Iris pigment epithelial cell (primary cell): ENCODE results near the gene DLG1.
A peak's percentile ranks its signal among the peaks of the same experiment; 100 is the strongest.

Source experiments
- DNase-seq: peaks from one replicate; pipeline ENCODE4 v3.0.0-alpha.2; 2011; ENCODE audit warnings: low read depth

DLG1 gene

GRCh38 chr3:197317250-197317963 is 19.0 kb upstream of the DLG1 start:
- DNase-seq = peak; percentile 99

GRCh38 chr3:197312431-197312830 is 14.0 kb upstream of the DLG1 start:
- DNase-seq = no peak

- DNase-seq = no peak
These were observed 13.2 kb upstream of the DLG1 start for GRCh38 chr3:197311591-197311990.

GRCh38 chr3:197309528-197310361 is 11.3 kb upstream of the DLG1 start:
- DNase-seq = peak; percentile 96

- DNase-seq = peak; percentile 91
These were observed 10.2 kb upstream of the DLG1 start for GRCh38 chr3:197308591-197308990.

- peak; percentile 93 for DNase-seq
These were observed 8.1 kb upstream of the DLG1 start for GRCh38 chr3:197306374-197307086.

GRCh38 chr3:197305854-197306253 is 7.4 kb upstream of the DLG1 start:
- DNase-seq = peak; percentile 91

- no peak for DNase-seq
These were observed 5.0 kb upstream of the DLG1 start for GRCh38 chr3:197303452-197303851.

- peak; percentile 50 for DNase-seq
These were observed 4.4 kb upstream of the DLG1 start for GRCh38 chr3:197302696-197303341.

- DNase-seq = no peak
These were observed 3.6 kb upstream of the DLG1 start for GRCh38 chr3:197302033-197302432.

- DNase-seq = no peak
These were observed 1.9 kb upstream of the DLG1 start for GRCh38 chr3:197300361-197300760.

- DNase-seq = peak; percentile 39
These were observed 788 bp upstream of the DLG1 start for GRCh38 chr3:197298945-197299854.

- DNase-seq = peak; percentile 90
These were observed 704 bp downstream of the DLG1 start for GRCh38 chr3:197297476-197298340.

- DNase-seq = no peak
These were observed 1.4 kb downstream of the DLG1 start for GRCh38 chr3:197297002-197297401.

GRCh38 chr3:197296545-197296944 is 1.9 kb downstream of the DLG1 start:
- DNase-seq = no peak

GRCh38 chr3:197295871-197296270 is 2.5 kb downstream of the DLG1 start:
- no peak for DNase-seq

- no peak for DNase-seq
These were observed 4.7 kb downstream of the DLG1 start for GRCh38 chr3:197293605-197294237.

GRCh38 chr3:197292648-197293047 is 5.8 kb downstream of the DLG1 start:
- peak; percentile 55 for DNase-seq

- DNase-seq = peak; percentile 78
These were observed 6.2 kb downstream of the DLG1 start for GRCh38 chr3:197292083-197292646.
